ENCODE results near the gene SLC25A26.

Gene SLC25A26

GRCh38 chr3:66256806-66257205 is 36.0 kb downstream of the SLC25A26 start:
- DNase-seq, result no peak
- Histone ChIP-seq H4K12ac (ENCODE audit: low read depth, low read length) (no peak overlapping the region), H3K4me1 (ENCODE audit: control insufficient read depth in 1 of 2, insufficient read depth in 2 of 2, low read length in 2 of 2) (no peaks in the 10 kb centered on the region), H3K27me3 (ENCODE audit: insufficient read depth, low read length) (no peaks in the 10 kb centered on the region), H3K27ac (ENCODE audit: low read depth, low read length) (no peak overlapping the region), H3K36me3 (ENCODE audit: control insufficient read depth in 1 of 2, insufficient read depth in 2 of 2, low read length in 2 of 2) (no peaks in the 10 kb centered on the region), H2BK5ac (ENCODE audit: low read depth, low read length, poor library complexity) (no peak overlapping the region), H2AK5ac (ENCODE audit: low read length) (no peak overlapping the region), H3K4me2 (ENCODE audit: low read length) (no peak overlapping the region), H3K9ac (ENCODE audit: low read length) (no peak overlapping the region), H2BK120ac (ENCODE audit: insufficient read depth, low read length, poor library complexity) (no peak overlapping the region), H3K79me2 (ENCODE audit: control insufficient read depth, insufficient read depth, low read length, poor library complexity) (no peaks in the 10 kb centered on the region), H2AFZ (ENCODE audit: insufficient read depth, low read length, poor library complexity) (no peak overlapping the region), H3K79me1 (ENCODE audit: low read length) (no peaks in the 10 kb centered on the region), H3K18ac (ENCODE audit: low read length) (no peak overlapping the region), H4K8ac (ENCODE audit: low read depth, low read length) (no peak overlapping the region), H3K4me3 (ENCODE audit: low read depth, low read length) (no peak overlapping the region), H4K91ac (ENCODE audit: low read depth, low read length) (no peak overlapping the region), H3K9me3 (ENCODE audit: insufficient read depth, low read depth, low read length) (no peaks in the 10 kb centered on the region), H2BK12ac (ENCODE audit: low read length) (no peak overlapping the region), H3K23ac (ENCODE audit: low read length) (no peak overlapping the region), H3K4ac (ENCODE audit: low read depth, low read length) (no peak overlapping the region), H3K14ac (ENCODE audit: low read length) (no peak overlapping the region)
- no CpG with 5 or more reads among the region's 2 CpGs for WGBS (ENCODE audit: extremely low coverage, insufficient coverage, insufficient read length)

GRCh38 chr3:66259566-66260255 is 38.9 kb downstream of the SLC25A26 start:
- WGBS (ENCODE audit: extremely low coverage, insufficient coverage, insufficient read length), result no CpG with 5 or more reads among the region's 9 CpGs
- no peak overlapping the region for H3K4ac ChIP-seq (ENCODE audit: low read depth, low read length)
- no peak overlapping the region for H3K4me2 ChIP-seq (ENCODE audit: low read length)
- no peak overlapping the region for H3K23ac ChIP-seq (ENCODE audit: low read length)
- H3K79me1 ChIP-seq (ENCODE audit: low read length), result no peaks in the 10 kb centered on the region
- no peak overlapping the region for H2AK5ac ChIP-seq (ENCODE audit: low read length)
- no peak overlapping the region for H2BK5ac ChIP-seq (ENCODE audit: low read depth, low read length, poor library complexity)
- no peak overlapping the region for H3K14ac ChIP-seq (ENCODE audit: low read length)
- H3K36me3 ChIP-seq (ENCODE audit: control insufficient read depth in 1 of 2, insufficient read depth in 2 of 2, low read length in 2 of 2), result no peaks in the 10 kb centered on the region
- H3K9ac ChIP-seq (ENCODE audit: low read length), result no peak overlapping the region
- H3K79me2 ChIP-seq (ENCODE audit: control insufficient read depth, insufficient read depth, low read length, poor library complexity), result no peaks in the 10 kb centered on the region
- H3K4me1 ChIP-seq (ENCODE audit: control insufficient read depth in 1 of 2, insufficient read depth in 2 of 2, low read length in 2 of 2), result no peaks in the 10 kb centered on the region
- no peak overlapping the region for H2BK120ac ChIP-seq (ENCODE audit: insufficient read depth, low read length, poor library complexity)
- H3K4me3 ChIP-seq (ENCODE audit: low read depth, low read length), result no peak overlapping the region
- H3K18ac ChIP-seq (ENCODE audit: low read length), result no peak overlapping the region
- H3K9me3 ChIP-seq (ENCODE audit: insufficient read depth, low read depth, low read length), result no peaks in the 10 kb centered on the region
- no peak for DNase-seq
- H2AFZ ChIP-seq (ENCODE audit: insufficient read depth, low read length, poor library complexity), result no peak overlapping the region
- no peak overlapping the region for H4K8ac ChIP-seq (ENCODE audit: low read depth, low read length)
- no peak overlapping the region for H3K27ac ChIP-seq (ENCODE audit: low read depth, low read length)
- no peak overlapping the region for H2BK12ac ChIP-seq (ENCODE audit: low read length)
- no peak overlapping the region for H4K91ac ChIP-seq (ENCODE audit: low read depth, low read length)
- H4K12ac ChIP-seq (ENCODE audit: low read depth, low read length), result no peak overlapping the region
- H3K27me3 ChIP-seq (ENCODE audit: insufficient read depth, low read length), result no peaks in the 10 kb centered on the region

GRCh38 chr3:66260431-66260830 is 39.6 kb downstream of the SLC25A26 start:
- no peak overlapping the region for H2AK5ac ChIP-seq (ENCODE audit: low read length)
- no peak overlapping the region for H3K27ac ChIP-seq (ENCODE audit: low read depth, low read length)
- H2BK5ac ChIP-seq (ENCODE audit: low read depth, low read length, poor library complexity), result no peak overlapping the region
- WGBS (ENCODE audit: extremely low coverage, insufficient coverage, insufficient read length), result no CpG with 5 or more reads among the region's 4 CpGs
- H3K4ac ChIP-seq (ENCODE audit: low read depth, low read length), result no peak overlapping the region
- H3K23ac ChIP-seq (ENCODE audit: low read length), result no peak overlapping the region
- no peaks in the 10 kb centered on the region for H3K79me1 ChIP-seq (ENCODE audit: low read length)
- H3K9ac ChIP-seq (ENCODE audit: low read length), result no peak overlapping the region
- H3K14ac ChIP-seq (ENCODE audit: low read length), result no peak overlapping the region
- no peak overlapping the region for H3K4me2 ChIP-seq (ENCODE audit: low read length)
- no peak overlapping the region for H2BK12ac ChIP-seq (ENCODE audit: low read length)
- no peaks in the 10 kb centered on the region for H3K4me1 ChIP-seq (ENCODE audit: control insufficient read depth in 1 of 2, insufficient read depth in 2 of 2, low read length in 2 of 2)
- H3K36me3 ChIP-seq (ENCODE audit: control insufficient read depth in 1 of 2, insufficient read depth in 2 of 2, low read length in 2 of 2), result no peaks in the 10 kb centered on the region
- no peak overlapping the region for H2AFZ ChIP-seq (ENCODE audit: insufficient read depth, low read length, poor library complexity)
- H3K27me3 ChIP-seq (ENCODE audit: insufficient read depth, low read length), result no peaks in the 10 kb centered on the region
- H2BK120ac ChIP-seq (ENCODE audit: insufficient read depth, low read length, poor library complexity), result no peak overlapping the region
- H4K91ac ChIP-seq (ENCODE audit: low read depth, low read length), result no peak overlapping the region
- no peaks in the 10 kb centered on the region for H3K79me2 ChIP-seq (ENCODE audit: control insufficient read depth, insufficient read depth, low read length, poor library complexity)
- no peaks in the 10 kb centered on the region for H3K9me3 ChIP-seq (ENCODE audit: insufficient read depth, low read depth, low read length)
- H3K4me3 ChIP-seq (ENCODE audit: low read depth, low read length), result no peak overlapping the region
- H4K8ac ChIP-seq (ENCODE audit: low read depth, low read length), result no peak overlapping the region
- no peak overlapping the region for H4K12ac ChIP-seq (ENCODE audit: low read depth, low read length)
- DNase-seq, result no peak
- H3K18ac ChIP-seq (ENCODE audit: low read length), result no peak overlapping the region

- Histone ChIP-seq H3K27me3 (ENCODE audit: insufficient read depth, low read length) (no peaks in the 10 kb centered on the region), H3K27ac (ENCODE audit: low read depth, low read length) (no peak overlapping the region), H3K36me3 (ENCODE audit: control insufficient read depth in 1 of 2, insufficient read depth in 2 of 2, low read length in 2 of 2) (no peaks in the 10 kb centered on the region), H3K9me3 (ENCODE audit: insufficient read depth, low read depth, low read length) (no peaks in the 10 kb centered on the region), H2BK5ac (ENCODE audit: low read depth, low read length, poor library complexity) (no peak overlapping the region), H2BK12ac (ENCODE audit: low read length) (no peak overlapping the region), H3K4me1 (ENCODE audit: control insufficient read depth in 1 of 2, insufficient read depth in 2 of 2, low read length in 2 of 2) (no peaks in the 10 kb centered on the region), H3K4ac (ENCODE audit: low read depth, low read length) (no peak overlapping the region), H3K18ac (ENCODE audit: low read length) (no peak overlapping the region), H3K9ac (ENCODE audit: low read length) (no peak overlapping the region), H4K91ac (ENCODE audit: low read depth, low read length) (no peak overlapping the region), H4K8ac (ENCODE audit: low read depth, low read length) (no peak overlapping the region), H4K12ac (ENCODE audit: low read depth, low read length) (no peak overlapping the region), H3K79me1 (ENCODE audit: low read length) (no peaks in the 10 kb centered on the region), H2AFZ (ENCODE audit: insufficient read depth, low read length, poor library complexity) (no peak overlapping the region), H3K4me2 (ENCODE audit: low read length) (no peak overlapping the region), H3K79me2 (ENCODE audit: control insufficient read depth, insufficient read depth, low read length, poor library complexity) (no peaks in the 10 kb centered on the region), H3K4me3 (ENCODE audit: low read depth, low read length) (no peak overlapping the region), H3K23ac (ENCODE audit: low read length) (no peak overlapping the region), H2BK120ac (ENCODE audit: insufficient read depth, low read length, poor library complexity) (no peak overlapping the region), H3K14ac (ENCODE audit: low read length) (no peak overlapping the region), H2AK5ac (ENCODE audit: low read length) (no peak overlapping the region)
- DNase-seq, result no peak
- no CpG with 5 or more reads among the region's 4 CpGs for WGBS (ENCODE audit: extremely low coverage, insufficient coverage, insufficient read length)
Measured at GRCh38 chr3:66261355-66261754, 40.6 kb downstream of the SLC25A26 start.

Data from trophoblast cell (in vitro differentiated cells and primary cell).